Activated T-cell treated with anti-CD3 and anti-CD28 coated beads, Interleukin-2, amount 50 U/mL, for 4 hours (primary cell): Measurements from ENCODE around the gene ORC3. TPM values are rescaled to one million over a fixed set of nuclear protein-coding genes. Genes with fewer than 3 reads are reported as not detected.
"Not testable (repeated sequence)": the region's sequence is repeated elsewhere in the genome, so short reads cannot be mapped to it uniquely, and the experiment has no call there.

ENCODE experiments used
- ATAC-seq, 2 donors: fragments of 200-7000 bp; cut with Tn5 transposase; one replicate each; pipeline ENCODE4 v1.10.0; 2021
- DNase-seq: peaks from one replicate; pipeline ENCODE4 v3.0.0-alpha.2; 2020
- H3K27me3 Mint-ChIP-seq: one replicate; pipeline ENCODE4 v1.8.0; 2021; ENCODE audit warnings: low read depth, mixed read lengths
- H3K36me3 Mint-ChIP-seq: one replicate; pipeline ENCODE4 v1.8.0; 2022; ENCODE audit warnings: mixed read lengths; ENCODE audit not compliant: insufficient read depth
- H3K4me1 Mint-ChIP-seq: one replicate; pipeline ENCODE4 v1.8.0; 2021; ENCODE audit warnings: low read depth, mixed read lengths
- H3K4me3 Mint-ChIP-seq: one replicate; pipeline ENCODE4 v1.8.0; 2021; ENCODE audit warnings: mild to moderate bottlenecking, moderate library complexity, mixed read lengths
- H3K9me3 Mint-ChIP-seq: one replicate; pipeline ENCODE4 v1.8.0; 2021; ENCODE audit warnings: mixed read lengths
- total RNA-seq, 3 donors: library from RNA; stranded (reverse); gene quantifications; one replicate each; pipeline ENCODE4 v1.2.1, GENCODE V29; 2021

ORC3 gene
- total RNA-seq, 3 donors from 2014 or later: 22.7 to 25.7 (median 23.9) TPM

DNA sequence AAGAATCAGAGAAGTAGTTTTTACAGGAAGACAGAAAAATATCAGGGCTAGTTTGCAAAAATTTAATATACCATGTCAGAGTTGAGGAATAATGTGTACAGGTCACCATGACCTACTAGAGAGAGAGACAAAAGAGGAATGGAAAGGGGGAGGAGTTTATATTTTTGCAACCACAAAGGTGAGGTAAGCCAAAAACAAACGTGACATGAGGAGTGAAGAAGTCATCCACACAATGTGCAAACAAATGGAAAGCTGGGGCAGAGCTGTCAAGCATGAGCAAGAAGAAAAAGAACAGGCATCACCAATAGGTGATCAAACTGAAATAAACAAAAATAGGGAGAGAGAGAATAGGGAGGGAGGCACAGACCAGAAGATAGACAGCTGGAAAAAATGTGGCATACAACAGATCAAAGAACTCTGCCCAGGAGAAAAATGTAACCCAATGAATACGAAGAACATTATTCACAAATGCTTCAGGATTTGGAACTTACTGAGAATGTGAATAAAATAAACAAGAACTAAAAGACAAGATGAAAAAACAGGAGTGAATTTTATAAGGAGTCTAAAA is 15.6 kb upstream of the ORC3 start:
- Mint-ChIP-seq H3K27me3 (no peaks in the 10 kb centered on the region), H3K4me3 (peak overlapping the region; percentile 27), H3K36me3 (peaks cover 34% of the 10 kb centered on the region), H3K9me3 (no peaks in the 10 kb centered on the region), H3K4me1 (peaks cover 48% of the 10 kb centered on the region)
- ATAC-seq (no peak), DNase-seq (no peak)

DNA sequence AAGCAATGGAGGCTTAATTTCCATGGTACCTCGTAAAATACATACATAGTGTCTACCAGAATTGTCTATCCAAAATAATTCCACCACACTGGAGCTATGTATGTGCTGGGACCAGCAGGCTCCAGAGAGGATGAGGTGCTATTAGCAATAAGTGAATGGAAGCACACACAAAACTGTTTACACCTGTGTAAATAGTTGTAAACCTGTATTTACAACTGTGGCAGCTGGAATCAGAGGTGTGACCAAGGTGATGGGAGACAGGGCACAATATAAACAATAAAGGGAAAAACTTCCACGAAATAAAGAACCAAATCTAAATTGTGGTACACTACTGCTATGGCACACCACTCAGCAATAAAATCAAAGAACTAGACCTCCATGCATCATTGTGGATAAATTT is 14.5 kb upstream of the ORC3 start:
- H3K36me3 Mint-ChIP-seq: peaks cover 42% of the 10 kb centered on the region
- H3K27me3 Mint-ChIP-seq: no peaks in the 10 kb centered on the region
- DNase-seq (no peak), ATAC-seq (no peak)
- no peaks in the 10 kb centered on the region for H3K9me3 Mint-ChIP-seq
- H3K4me3 Mint-ChIP-seq: no peak overlapping the region
- H3K4me1 Mint-ChIP-seq: peaks cover 48% of the 10 kb centered on the region

GRCh38 chr6:87583822-87584221 is 6.1 kb upstream of the ORC3 start:
- no peak for DNase-seq
- Mint-ChIP-seq H3K27me3 (no peaks in the 10 kb centered on the region), H3K36me3 (peaks cover 32% of the 10 kb centered on the region), H3K4me1 (peaks cover 57% of the 10 kb centered on the region), H3K9me3 (no peaks in the 10 kb centered on the region), H3K4me3 (no peak overlapping the region)
- ATAC-seq: no peak

- H3K36me3 Mint-ChIP-seq: peaks cover 24% of the 10 kb centered on the region
- H3K27me3 Mint-ChIP-seq: no peaks in the 10 kb centered on the region
- no peak overlapping the region for H3K4me3 Mint-ChIP-seq
- ATAC-seq (no peak), DNase-seq (no peak)
- H3K4me1 Mint-ChIP-seq: peaks cover 74% of the 10 kb centered on the region
- no peaks in the 10 kb centered on the region for H3K9me3 Mint-ChIP-seq
Observed at GRCh38 chr6:87586371-87587077, 3.4 kb upstream of the ORC3 start.

DNA sequence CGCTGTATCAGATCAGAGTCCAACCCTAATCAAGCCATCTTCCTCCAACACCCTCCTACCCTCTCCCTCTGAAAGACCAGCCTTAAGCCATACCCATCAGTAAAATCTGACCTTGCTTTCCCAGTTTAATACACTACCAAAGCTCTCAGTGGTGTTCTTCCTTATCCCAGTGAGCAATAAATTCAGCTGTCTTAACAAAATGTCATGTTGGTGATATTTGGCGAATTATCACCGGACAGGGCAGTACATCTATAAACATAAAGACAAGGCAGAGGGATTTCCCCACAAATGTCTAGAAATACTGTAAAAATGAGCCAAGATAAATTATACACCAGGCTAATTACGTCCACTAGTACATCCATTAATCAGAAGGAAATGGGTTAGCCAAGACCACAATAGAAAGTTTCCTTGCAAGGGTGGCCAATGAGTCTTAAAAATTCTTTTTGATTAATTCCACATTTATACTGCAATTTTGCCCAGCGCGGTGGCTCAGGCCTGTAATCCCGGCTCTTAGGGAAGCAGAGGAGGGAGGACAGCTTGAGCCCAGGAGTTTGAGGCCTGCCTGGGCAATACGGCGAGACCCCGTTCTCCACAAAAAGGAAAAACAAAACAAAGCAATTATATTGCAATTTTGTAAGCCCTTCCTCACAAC is 1.1 kb upstream of the ORC3 start:
- ATAC-seq (no peak), DNase-seq (no peak)
- H3K36me3 Mint-ChIP-seq: peaks cover 12% of the 10 kb centered on the region
- H3K4me1 Mint-ChIP-seq: peaks cover 66% of the 10 kb centered on the region
- no peaks in the 10 kb centered on the region for H3K9me3 Mint-ChIP-seq
- peak overlapping the region; percentile 98 for H3K4me3 Mint-ChIP-seq
- H3K27me3 Mint-ChIP-seq: no peaks in the 10 kb centered on the region

DNA sequence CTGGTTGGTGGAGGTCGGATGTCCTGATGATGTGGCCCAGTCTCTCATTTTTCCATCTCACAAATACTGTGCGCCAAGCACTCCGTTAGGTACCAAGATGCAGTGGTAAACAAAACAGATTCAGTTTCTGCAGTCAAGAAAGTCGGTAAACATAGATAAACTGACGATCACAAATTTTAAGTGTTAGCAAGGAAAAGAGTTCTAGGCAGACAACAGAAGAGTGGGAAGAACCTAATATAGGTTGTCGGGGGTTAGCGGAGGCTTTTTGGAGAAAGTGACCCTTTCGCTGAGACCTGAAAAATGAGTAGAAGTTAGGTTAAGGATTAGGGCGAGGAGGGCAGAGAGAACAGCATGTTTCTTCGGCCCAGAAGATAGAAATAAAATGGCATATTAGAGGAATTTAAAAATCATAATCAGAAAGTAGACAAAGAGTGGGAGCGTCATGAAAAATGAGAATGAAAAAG is 514 bp downstream of the ORC3 start:
- no peak for DNase-seq
- peaks cover 53% of the 10 kb centered on the region for H3K4me1 Mint-ChIP-seq
- no peak for ATAC-seq
- peak overlapping the region; percentile 98 for H3K4me3 Mint-ChIP-seq
- H3K27me3 Mint-ChIP-seq: no peaks in the 10 kb centered on the region
- peaks cover 8% of the 10 kb centered on the region for H3K36me3 Mint-ChIP-seq
- no peaks in the 10 kb centered on the region for H3K9me3 Mint-ChIP-seq

- Mint-ChIP-seq H3K4me3 (peak overlapping the region; percentile 98), H3K36me3 (peaks cover 10% of the 10 kb centered on the region), H3K27me3 (no peaks in the 10 kb centered on the region), H3K4me1 (peaks cover 50% of the 10 kb centered on the region), H3K9me3 (no peaks in the 10 kb centered on the region)
- ATAC-seq (no peak), DNase-seq (no peak)
Observed at GRCh38 chr6:87590990-87591389, 1.1 kb downstream of the ORC3 start.

DNA sequence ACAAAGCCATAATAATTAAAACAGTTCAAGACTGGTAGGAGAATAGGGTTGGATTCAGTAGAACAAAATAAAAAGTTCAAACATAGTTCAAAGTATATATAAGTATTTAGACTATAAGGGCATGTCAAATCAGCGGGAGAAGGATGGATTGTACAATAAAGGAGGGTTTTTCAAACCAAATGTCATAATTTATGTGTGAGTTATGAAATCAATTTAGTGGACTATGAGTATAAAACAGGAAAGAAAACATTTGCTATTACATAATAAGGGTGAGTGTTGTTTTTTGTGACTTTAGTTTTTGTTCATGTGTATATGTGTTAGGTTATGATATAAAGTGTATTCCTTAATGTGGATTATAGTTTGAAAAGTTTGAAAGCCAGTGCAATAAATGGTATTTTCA is 10.6 kb downstream of the ORC3 start:
- DNase-seq (no peak), ATAC-seq (no peak)
- Mint-ChIP-seq H3K9me3 (no peaks in the 10 kb centered on the region), H3K4me3 (no peak overlapping the region), H3K36me3 (peaks cover 5% of the 10 kb centered on the region), H3K27me3 (no peaks in the 10 kb centered on the region), H3K4me1 (no peaks in the 10 kb centered on the region)

DNA sequence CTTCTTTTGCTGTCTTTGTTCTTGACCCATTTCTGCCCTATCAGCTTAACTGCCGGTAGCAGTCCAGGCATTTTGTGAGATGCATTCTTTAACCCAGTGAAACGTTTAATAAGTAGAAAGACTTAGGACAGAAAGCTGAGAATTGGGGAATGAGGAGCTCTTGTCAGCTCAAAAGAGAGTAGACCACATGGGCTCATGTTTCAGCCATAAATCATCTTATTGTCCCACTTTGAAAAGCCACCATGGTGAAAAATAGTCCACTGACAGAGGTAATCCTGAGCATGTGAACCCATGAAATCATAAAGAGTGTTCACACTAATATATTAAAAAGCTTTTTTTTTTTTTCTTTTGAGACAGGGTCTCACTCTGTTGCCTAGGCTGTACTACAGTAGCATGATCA is 16.3 kb downstream of the ORC3 start:
- H3K4me3 Mint-ChIP-seq: no peak overlapping the region
- DNase-seq (no peak), ATAC-seq (no peak)
- H3K27me3 Mint-ChIP-seq: no peaks in the 10 kb centered on the region
- H3K36me3 Mint-ChIP-seq: peaks cover 17% of the 10 kb centered on the region
- H3K9me3 Mint-ChIP-seq: no peaks in the 10 kb centered on the region
- no peaks in the 10 kb centered on the region for H3K4me1 Mint-ChIP-seq

- Mint-ChIP-seq H3K4me1 (no peaks in the 10 kb centered on the region), H3K36me3 (peaks cover 29% of the 10 kb centered on the region), H3K27me3 (no peaks in the 10 kb centered on the region), H3K4me3 (no peak overlapping the region), H3K9me3 (no peaks in the 10 kb centered on the region)
- ATAC-seq (no peak), DNase-seq (no peak)
Observed at GRCh38 chr6:87608802-87609201, 18.9 kb downstream of the ORC3 start.

DNA sequence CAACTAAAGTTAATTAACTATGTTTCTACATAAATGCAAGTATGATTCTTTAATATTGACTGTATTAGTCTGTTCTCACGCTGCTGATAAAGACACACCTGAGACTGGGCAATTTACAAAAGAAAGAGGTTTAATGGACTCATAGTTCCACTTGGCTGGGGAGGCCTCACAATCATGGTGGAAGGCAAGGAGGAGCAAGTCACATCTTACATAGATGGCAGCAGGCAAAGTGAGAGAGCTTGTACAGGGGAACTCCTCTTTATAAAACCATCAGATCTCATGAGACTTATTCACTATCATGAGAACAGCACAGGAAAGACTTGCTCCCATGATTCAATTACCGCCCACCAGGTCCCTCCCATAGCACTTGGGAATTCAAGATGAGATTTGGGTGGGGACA is 23.1 kb downstream of the ORC3 start:
- not testable (repeated sequence) for H3K27me3 Mint-ChIP-seq, DNase-seq, H3K9me3 Mint-ChIP-seq, H3K4me3 Mint-ChIP-seq, ATAC-seq, H3K4me1 Mint-ChIP-seq
- peaks cover 36% of the 10 kb centered on the region for H3K36me3 Mint-ChIP-seq

GRCh38 chr6:87617405-87617804 is 27.5 kb downstream of the ORC3 start:
- Mint-ChIP-seq H3K4me3 (no peak overlapping the region), H3K36me3 (peaks cover 44% of the 10 kb centered on the region), H3K9me3 (no peaks in the 10 kb centered on the region), H3K27me3 (no peaks in the 10 kb centered on the region), H3K4me1 (no peaks in the 10 kb centered on the region)
- DNase-seq: no peak
- ATAC-seq: no peak

- H3K36me3 Mint-ChIP-seq: peaks cover 39% of the 10 kb centered on the region
- no peak for ATAC-seq
Observed at GRCh38 chr6:87618531-87618930, 28.6 kb downstream of the ORC3 start.

DNA sequence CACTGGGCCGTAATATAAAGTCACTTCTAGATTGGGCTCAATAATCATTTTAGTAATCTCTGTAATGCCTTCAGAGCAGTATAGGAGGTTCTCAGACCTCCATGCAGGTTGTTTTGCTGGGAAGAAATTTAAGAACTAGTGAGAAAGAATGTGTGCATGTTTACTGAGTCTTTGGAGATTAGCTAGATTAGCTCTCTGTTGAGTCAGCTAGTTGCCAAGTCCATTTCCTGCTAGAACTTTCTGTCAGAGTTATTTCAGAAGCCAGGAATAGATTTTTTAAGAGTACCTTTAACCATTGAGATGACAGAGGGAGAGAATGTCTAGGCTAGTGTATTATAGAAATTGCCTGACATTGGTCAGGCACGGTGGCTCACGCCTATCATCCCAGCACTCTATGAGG is 33.3 kb downstream of the ORC3 start:
- ATAC-seq: no peak
- H3K27me3 Mint-ChIP-seq: no peaks in the 10 kb centered on the region
- DNase-seq: no peak
- no peaks in the 10 kb centered on the region for H3K9me3 Mint-ChIP-seq
- H3K36me3 Mint-ChIP-seq: peaks cover 41% of the 10 kb centered on the region
- H3K4me1 Mint-ChIP-seq: no peaks in the 10 kb centered on the region
- H3K4me3 Mint-ChIP-seq: no peak overlapping the region

More at GRCh38 chr6:87618531-87618930, 28.6 kb downstream of the ORC3 start:
- no peak overlapping the region for H3K4me3 Mint-ChIP-seq
- no peaks in the 10 kb centered on the region for H3K27me3 Mint-ChIP-seq
- H3K4me1 Mint-ChIP-seq: no peaks in the 10 kb centered on the region
- DNase-seq: no peak
- H3K9me3 Mint-ChIP-seq: no peaks in the 10 kb centered on the region

GRCh38 chr6:87628424-87628823 is 38.5 kb downstream of the ORC3 start:
- H3K36me3 Mint-ChIP-seq: peaks cover 31% of the 10 kb centered on the region
- no peaks in the 10 kb centered on the region for H3K27me3 Mint-ChIP-seq
- H3K4me3 Mint-ChIP-seq: no peak overlapping the region
- DNase-seq (no peak), ATAC-seq (no peak)
- H3K4me1 Mint-ChIP-seq: no peaks in the 10 kb centered on the region
- no peaks in the 10 kb centered on the region for H3K9me3 Mint-ChIP-seq
